ENCODE data around the gene USF2.
"Not testable (repeated sequence)": the region's sequence is repeated elsewhere in the genome, so short reads cannot be mapped to it uniquely, and the experiment has no call there.

The USF2 gene

DNA sequence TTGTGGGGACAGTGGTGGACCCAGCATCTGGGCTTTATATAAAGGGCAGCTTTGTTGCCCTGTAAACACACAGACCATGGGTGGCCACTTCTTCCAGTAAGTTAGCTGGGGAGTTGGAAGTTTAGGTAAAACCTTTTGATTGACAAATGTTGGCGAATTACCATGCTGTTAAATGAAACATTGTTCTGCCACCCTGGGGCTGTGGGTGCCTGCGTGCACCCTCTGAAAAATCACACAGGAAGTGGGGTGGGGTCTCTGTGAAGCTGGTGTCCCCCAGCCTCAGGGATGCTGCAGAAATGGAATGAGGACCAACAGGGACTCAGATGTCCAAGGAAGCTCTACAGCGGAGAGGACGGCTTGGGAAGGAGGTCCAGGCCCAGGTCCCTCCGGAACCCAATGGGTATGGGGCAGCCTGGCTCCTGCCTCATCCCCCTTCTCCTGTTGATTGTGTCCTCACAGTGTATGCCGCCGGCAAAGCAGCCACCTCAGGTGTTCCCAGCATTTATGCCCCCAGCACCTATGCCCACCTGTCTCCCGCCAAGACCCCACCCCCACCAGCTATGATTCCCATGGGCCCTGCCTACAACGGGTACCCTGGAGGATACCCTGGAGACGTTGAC lies 2.8 kb upstream of the USF2 start:
- no peak for DNase-seq

DNA sequence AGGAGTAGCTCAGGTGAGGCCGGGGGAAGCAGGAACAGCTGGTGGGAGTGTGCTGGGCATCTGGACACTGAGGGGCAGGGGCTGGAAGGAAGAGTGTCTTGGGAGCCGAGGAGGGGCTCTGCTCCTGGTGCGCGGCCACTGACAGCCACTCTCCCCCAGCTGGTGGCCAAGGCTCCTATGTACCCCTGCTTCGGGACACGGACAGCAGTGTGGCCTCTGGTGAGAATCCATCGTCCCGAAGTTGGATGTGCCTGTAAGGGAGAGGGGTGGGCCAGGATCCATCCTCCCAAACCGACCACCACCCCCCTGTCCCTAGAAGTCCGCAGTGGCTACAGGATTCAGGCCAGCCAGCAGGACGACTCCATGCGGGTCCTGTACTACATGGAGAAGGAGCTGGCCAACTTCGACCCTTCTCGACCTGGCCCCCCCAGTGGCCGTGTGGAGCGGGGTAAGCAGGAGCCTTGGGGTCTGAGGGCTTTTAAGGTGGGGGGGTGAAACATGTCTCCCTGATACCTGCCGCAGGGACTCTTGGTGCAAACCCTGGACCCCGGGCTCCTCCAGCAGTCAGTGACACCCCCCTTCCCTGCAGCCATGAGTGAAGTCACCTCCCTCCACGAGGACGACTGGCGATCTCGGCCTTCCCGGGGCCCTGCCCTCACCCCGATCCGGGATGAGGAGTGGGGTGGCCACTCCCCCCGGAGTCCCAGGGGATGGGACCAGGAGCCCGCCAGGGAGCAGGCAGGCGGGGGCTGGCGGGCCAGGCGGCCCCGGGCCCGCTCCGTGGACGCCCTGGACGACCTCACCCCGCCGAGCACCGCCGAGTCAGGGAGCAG lies 2.0 kb upstream of the USF2 start:
- DNase-seq, result no peak

GRCh38 chr19:35267353-35267817 lies 1.4 kb upstream of the USF2 start:
- DNase-seq, result no peak

- DNase-seq, result peak; percentile 22
Measured at GRCh38 chr19:35267818-35268535, 785 bp upstream of the USF2 start.

GRCh38 chr19:35269438-35270117 lies 816 bp downstream of the USF2 start:
- peak; percentile 66 for DNase-seq

GRCh38 chr19:35270381-35270811 lies 1.6 kb downstream of the USF2 start:
- no peak for DNase-seq

DNA sequence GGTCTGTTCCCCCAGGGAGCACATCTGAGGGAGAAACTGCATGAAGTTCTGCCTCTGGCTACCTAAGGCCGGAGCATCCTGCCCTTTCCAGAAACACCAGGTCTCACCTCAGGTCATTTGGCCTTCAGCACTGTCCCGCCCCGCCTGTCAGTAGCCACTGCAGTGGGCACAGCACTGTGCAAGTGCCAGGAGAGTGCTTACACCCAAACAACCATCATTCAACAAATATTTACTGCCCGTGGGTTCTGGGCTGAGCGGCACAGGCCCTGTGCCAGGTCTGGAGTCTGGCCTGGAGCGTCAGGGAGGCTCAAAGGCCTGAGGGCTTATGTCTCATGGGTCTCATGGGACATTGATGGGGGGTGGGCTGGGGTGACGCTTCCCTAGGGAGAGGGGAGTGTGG lies 2.8 kb downstream of the USF2 start:
- DNase-seq, result no peak

DNA sequence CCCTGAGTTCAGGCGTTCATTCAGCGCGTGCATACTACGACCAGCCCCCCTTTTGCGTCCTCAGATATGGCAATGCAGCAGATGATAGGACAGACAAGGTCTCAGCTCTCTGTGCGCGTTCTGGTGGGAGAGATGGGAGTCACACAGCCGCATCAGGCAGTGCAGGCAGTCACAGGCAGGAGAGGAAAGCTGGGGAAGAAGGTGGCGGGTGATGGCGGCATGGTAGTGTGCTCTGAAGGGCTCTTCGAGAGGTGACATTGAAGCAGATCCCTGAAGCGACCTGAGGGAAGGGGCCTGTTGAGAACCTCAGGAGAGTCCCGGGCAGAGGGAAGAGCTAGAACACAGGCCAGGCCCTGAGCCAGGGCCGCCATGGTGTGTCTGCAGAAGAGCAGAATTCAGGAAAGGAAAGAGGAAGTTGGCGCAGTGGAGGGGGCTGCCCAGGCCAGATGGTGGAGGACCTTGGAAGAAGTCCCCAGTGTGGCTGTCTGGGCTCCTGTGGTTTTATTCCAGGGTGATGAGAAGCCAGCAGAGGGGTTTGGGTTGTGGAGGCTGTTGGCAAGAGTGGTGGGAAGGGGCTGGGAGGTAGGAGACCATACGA lies 3.5 kb downstream of the USF2 start:
- DNase-seq, result no peak

DNA sequence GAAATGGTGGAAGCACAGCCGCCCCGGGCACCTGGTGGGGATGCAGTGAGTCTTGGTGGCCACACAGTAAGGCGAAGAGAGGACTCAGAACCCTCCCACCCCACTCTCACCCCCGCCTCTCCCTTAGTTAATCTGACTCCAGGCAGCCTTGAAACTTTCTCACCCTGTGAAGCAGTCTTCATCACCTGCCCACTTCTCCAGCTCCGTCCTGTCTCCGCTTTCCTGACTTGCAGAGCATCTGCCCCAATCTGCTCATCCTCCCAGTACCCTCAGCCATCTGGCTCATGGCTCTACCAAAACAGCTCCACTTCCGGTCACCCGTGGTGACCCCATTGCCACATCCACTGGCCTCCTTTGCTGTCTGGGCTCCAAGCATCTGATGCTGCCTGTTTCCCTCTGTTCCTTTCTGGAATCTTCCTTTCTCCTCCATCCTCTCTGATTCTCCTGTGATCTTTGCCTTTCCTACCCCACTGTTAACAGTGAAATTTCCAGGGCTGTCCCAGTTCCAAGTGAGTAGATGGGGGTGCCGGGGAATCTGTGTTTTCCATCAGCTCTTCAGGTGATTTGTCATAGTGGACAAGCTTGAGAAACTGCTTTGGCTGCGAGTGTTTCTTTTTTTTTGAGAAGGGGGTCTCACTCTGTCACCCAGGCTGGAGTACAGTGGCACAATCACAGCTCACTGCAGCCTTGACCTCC lies 4.3 kb downstream of the USF2 start:
- DNase-seq, result no peak

DNA sequence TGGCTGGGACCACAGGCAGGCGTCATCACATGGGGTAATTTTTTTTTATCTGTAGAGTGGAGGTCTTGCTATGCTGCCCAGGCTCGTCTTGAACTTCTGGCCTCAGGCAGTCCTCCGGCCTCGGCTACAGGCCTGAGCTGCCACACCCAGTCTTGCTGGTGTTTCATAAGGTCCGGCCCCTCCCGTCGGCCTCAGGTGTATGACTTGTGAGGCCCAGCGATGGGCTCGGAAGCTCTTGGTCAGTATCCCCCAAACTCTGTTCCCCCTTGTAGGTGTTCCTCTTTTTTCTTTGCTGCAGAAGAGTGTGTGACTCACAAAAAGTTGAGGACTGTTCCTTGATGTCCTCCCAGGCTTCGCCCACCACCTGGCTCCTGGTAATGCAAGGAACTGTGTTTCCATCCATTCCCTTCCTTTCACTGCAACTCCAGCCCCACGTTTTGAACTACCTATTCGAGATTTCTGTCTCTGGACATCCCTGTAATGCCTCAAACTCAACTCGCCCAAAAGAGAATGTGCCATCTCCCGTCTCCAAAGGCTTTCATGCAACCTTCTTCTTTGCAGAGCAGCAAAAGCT lies 5.0 kb downstream of the USF2 start:
- no peak for DNase-seq

DNA sequence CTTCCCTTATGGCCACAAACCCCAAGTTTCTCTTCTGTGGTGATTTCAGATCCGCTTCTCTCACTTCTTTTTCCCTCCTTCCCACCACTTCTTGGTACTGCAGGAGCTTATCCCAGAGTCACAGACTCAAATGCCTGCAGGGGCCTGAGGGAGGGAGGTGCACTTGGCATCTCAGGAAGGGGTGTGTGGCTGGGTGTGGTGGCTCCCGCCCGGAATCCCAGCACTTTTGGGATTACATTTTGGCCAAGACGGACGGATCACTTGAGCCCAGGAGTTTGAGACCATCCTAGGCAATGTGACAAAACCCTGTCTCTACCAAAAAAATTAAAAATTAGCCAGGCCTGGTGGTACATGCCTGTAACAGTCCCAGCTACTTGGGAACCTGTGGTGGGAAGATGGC lies 5.6 kb downstream of the USF2 start:
- DNase-seq, result no peak

DNA sequence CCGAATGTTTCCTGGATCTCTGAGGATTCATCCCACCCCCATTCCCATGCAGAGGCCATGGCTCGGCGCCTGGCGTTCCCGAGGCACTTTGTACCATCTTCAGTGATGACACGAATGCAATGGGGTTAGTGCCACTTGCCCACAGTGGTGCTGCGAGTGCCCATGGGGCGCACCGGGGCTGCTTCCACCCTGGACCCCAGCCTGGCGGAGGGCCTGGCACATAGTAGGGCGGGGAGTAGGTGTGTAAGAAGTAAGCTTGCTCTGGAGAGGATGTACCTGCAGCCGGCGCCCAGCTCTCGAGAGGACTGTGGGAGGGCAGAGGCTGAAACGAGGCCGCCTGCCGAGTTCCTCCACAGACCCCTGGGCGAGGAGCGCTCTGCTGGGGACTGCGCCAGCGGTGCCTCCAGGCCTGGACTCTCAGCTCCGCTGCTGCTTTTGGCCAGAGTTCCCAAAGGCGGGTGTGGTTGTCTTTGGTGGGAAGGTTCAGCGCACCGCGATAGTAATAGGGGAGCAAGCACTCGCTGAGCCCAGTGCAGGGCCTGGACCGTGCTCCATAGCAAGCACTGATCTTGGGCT lies 8.0 kb downstream of the USF2 start:
- no peak for DNase-seq

GRCh38 chr19:35278578-35279284 lies 10.0 kb downstream of the USF2 start:
- DNase-seq, result no peak

GRCh38 chr19:35279374-35279773 lies 10.6 kb downstream of the USF2 start:
- no peak for DNase-seq

GRCh38 chr19:35279985-35280821 lies 11.4 kb downstream of the USF2 start:
- no peak for DNase-seq

DNA sequence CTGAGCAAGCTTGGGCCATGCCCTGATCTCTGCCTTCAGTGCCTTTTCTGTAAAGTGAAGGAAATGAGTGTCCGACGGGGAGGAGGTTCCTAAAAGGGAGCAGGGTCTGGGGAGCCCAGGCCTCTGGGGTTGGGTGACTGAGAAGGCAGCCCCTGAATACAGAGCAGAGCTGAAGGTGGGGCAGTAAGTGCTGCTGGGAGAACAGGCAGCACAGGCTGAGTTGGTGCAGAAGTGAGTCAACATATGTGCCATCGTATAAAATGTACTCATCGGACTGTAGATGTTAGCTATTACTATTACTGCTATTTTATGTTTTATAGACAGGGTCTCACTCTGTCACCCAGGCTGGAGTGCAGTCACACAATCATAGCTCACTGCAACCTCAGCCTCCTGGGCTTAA lies 12.5 kb downstream of the USF2 start:
- no peak for DNase-seq

DNA sequence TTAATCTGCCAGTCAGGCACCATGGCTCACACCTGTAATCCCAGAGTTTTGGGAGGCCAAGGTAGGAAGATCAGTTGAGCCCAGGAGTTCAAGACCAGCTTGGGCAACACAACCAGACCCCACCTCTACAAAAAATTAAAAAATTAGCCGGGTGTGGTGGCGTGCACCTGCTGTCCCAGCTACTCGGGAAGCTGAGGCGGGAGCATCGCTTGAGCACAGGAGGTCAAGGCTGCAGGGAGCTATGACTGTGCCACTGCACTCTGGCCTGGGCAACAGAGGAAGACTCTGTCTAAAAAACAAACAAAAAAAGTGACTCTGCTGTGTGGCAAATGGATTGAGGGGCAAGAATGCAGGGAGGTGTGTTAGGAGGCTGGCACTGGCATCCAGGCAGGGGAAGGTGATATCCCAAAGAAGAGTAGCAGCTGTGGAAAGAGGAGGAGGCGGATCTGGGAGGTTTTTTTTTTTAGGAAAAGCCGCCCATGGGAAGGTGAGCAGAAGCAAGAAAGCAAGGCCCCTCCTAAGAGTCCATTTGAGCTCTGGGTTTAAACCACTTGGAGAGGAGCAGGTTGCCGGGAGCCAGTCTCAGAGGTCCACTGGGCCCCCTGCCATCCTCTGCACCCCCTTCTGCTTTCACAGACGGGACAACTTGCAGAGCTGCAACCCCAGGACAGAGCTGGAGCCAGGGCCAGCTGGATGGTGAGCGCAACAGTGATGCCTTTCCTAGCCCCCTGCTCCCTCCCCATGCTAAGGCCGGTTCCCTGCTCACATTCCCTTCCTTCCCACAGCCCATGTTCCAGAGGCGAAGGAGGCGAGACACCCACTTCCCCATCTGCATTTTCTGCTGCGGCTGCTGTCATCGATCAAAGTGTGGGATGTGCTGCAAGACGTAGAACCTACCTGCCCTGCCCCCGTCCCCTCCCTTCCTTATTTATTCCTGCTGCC lies 15.7 kb downstream of the USF2 start:
- DNase-seq, result no peak

GRCh38 chr19:35285095-35285449 lies 16.3 kb downstream of the USF2 start:
- no peak for DNase-seq

DNA sequence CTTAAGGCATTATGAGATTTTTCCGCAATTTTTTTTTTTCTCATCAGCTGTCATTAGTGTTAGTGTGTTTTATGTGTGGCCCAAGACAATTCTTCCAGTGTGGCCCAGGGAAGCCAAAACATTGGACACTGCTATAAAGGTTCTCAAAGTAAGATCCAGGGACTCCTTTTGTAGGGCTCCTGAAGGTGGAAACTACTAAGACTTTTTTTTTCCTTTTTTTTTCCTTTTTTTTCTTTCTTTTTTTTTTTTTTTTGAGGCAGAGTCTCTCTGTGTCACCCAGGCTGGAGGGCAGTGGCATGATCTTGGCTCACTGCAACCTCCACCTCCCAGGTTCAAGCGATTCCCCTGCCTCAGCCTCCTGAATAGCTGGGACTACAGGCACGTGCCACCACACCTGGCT lies 16.7 kb downstream of the USF2 start:
- not testable (repeated sequence) for DNase-seq
